WTC11 (cell line): ENCODE data around the gene AP5B1.

Experiments used
- CREM ChIP-seq: sonication (generic); formaldehyde crosslinking; IDR thresholded peaks from 2 replicates; pipeline ENCODE4 v1.8.1; 2022; ENCODE audit warnings: mild to moderate bottlenecking, missing genetic modification reagents, moderate library complexity
- E2F1 ChIP-seq: sonication (generic); formaldehyde crosslinking; IDR thresholded peaks from 2 replicates; pipeline ENCODE4 v1.8.0; 2022; ENCODE audit warnings: mild to moderate bottlenecking, missing genetic modification reagents
- FOXP1 ChIP-seq: sonication (generic); formaldehyde crosslinking; IDR thresholded peaks from 2 replicates; pipeline ENCODE4 v1.8.0; 2022; ENCODE audit warnings: missing genetic modification reagents, mild to moderate bottlenecking, moderate library complexity, borderline replicate concordance
- JUN ChIP-seq: sonication (generic); formaldehyde crosslinking; IDR thresholded peaks from 2 replicates; pipeline ENCODE4 v1.8.0; 2023; ENCODE audit warnings: mild to moderate bottlenecking, missing genetic modification reagents
- MAX ChIP-seq: sonication (generic); formaldehyde crosslinking; IDR thresholded peaks from 2 replicates; pipeline ENCODE4 v1.8.0; 2022; ENCODE audit warnings: mild to moderate bottlenecking, missing genetic modification reagents
- NR3C1 ChIP-seq: sonication (generic); formaldehyde crosslinking; conservative IDR thresholded peaks from 2 replicates; pipeline ENCODE4 v1.8.1; 2023; ENCODE audit warnings: low read depth, mild to moderate bottlenecking, missing genetic modification reagents
- SP1 ChIP-seq: sonication (generic); formaldehyde crosslinking; conservative IDR thresholded peaks from 2 replicates; pipeline ENCODE4 v1.8.1; 2022; ENCODE audit warnings: missing genetic modification reagents
- USF2 ChIP-seq: sonication (generic); formaldehyde crosslinking; IDR thresholded peaks from 2 replicates; pipeline ENCODE4 v1.8.1; 2023; ENCODE audit warnings: mild to moderate bottlenecking, missing genetic modification reagents, moderate library complexity
- ZBTB43 ChIP-seq: sonication (generic); formaldehyde crosslinking; IDR thresholded peaks from 2 replicates; pipeline ENCODE4 v1.8.1; 2023; ENCODE audit warnings: mild to moderate bottlenecking, missing genetic modification reagents
- ZNF396 ChIP-seq: fragments of 250-450 bp; sonication (Bioruptor Pico); IDR thresholded peaks from 2 replicates; pipeline ENCODE4 v1.8.0; 2021; ENCODE audit warnings: mild to moderate bottlenecking, moderate library complexity, borderline replicate concordance
- TF ChIP-seq, protein P1 (sequence below): fragments of 200-600 bp; IDR thresholded peaks from 2 replicates; pipeline ENCODE4 v1.8.0; 2022; ENCODE audit warnings: antibody characterized with exemption
- TF ChIP-seq, protein P2 (sequence below): sonication (generic); formaldehyde crosslinking; IDR thresholded peaks from 2 replicates; pipeline ENCODE4 v1.8.0; 2022; ENCODE audit warnings: mild to moderate bottlenecking, missing genetic modification reagents

DNA sequence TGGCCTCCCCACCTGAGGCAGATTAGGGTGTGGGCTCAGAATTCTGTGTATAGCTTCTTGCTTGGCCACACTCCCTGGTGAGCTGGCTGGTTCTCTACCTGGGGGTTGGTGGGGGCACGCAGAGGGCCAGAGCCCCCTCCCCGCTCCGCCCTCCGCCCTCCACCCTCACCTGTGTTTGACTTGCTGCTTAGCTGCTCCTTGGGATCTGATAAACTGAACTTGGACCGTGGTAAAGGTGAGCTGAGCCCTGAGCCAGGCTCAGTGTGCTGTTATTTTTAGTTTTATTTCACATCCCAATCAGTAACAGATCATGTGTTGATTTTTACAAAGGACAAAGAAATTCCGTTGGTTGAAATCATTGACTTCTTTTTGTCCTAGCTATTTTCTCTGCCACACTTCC is 8.0 kb upstream of the AP5B1 start:
- TF ChIP-seq E2F1 (CRISPR knock-in tag) (no peak), FOXP1 (no peak), NR3C1 (CRISPR knock-in tag) (no peak), ZBTB43 (CRISPR knock-in tag) (no peak), SP1 (no peak), MAX (no peak), ZNF396 (no peak), JUN (no peak), USF2 (CRISPR knock-in tag) (no peak), CREM (CRISPR knock-in tag) (no peak)
- TF ChIP-seq, protein P1, sequence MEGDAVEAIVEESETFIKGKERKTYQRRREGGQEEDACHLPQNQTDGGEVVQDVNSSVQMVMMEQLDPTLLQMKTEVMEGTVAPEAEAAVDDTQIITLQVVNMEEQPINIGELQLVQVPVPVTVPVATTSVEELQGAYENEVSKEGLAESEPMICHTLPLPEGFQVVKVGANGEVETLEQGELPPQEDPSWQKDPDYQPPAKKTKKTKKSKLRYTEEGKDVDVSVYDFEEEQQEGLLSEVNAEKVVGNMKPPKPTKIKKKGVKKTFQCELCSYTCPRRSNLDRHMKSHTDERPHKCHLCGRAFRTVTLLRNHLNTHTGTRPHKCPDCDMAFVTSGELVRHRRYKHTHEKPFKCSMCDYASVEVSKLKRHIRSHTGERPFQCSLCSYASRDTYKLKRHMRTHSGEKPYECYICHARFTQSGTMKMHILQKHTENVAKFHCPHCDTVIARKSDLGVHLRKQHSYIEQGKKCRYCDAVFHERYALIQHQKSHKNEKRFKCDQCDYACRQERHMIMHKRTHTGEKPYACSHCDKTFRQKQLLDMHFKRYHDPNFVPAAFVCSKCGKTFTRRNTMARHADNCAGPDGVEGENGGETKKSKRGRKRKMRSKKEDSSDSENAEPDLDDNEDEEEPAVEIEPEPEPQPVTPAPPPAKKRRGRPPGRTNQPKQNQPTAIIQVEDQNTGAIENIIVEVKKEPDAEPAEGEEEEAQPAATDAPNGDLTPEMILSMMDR: no peak
- TF ChIP-seq, protein P2, sequence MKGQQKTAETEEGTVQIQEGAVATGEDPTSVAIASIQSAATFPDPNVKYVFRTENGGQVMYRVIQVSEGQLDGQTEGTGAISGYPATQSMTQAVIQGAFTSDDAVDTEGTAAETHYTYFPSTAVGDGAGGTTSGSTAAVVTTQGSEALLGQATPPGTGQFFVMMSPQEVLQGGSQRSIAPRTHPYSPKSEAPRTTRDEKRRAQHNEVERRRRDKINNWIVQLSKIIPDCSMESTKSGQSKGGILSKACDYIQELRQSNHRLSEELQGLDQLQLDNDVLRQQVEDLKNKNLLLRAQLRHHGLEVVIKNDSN (CRISPR knock-in tag): no peak
